ENCODE measurements around the gene PKD2L1.

DNA sequence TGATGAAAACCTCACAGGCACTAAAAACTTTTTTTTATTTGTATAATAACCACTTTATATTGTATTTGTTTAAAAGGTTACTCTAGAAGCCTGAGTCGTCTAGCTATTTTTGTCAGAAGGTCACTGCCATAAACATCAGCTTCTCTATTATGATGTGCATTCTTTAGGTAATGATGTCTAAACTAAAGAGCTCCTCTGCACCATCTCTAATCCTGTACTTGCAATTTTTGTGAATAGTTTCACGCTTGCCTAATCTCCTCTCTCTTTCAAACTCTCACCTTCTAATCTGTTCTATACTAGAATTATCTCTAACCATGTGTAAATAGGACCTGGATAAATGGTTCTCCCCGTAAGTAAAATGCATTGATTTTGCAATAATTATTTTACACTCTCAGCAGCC is 90.2 kb downstream of the PKD2L1 start:
- TF ChIP-seq EZH2 (IDR thresholded peaks at IDR 0.05; ENCODE audit: borderline replicate concordance, low read depth, low read length, severe bottlenecking): no peak
- TF ChIP-seq, protein P1, sequence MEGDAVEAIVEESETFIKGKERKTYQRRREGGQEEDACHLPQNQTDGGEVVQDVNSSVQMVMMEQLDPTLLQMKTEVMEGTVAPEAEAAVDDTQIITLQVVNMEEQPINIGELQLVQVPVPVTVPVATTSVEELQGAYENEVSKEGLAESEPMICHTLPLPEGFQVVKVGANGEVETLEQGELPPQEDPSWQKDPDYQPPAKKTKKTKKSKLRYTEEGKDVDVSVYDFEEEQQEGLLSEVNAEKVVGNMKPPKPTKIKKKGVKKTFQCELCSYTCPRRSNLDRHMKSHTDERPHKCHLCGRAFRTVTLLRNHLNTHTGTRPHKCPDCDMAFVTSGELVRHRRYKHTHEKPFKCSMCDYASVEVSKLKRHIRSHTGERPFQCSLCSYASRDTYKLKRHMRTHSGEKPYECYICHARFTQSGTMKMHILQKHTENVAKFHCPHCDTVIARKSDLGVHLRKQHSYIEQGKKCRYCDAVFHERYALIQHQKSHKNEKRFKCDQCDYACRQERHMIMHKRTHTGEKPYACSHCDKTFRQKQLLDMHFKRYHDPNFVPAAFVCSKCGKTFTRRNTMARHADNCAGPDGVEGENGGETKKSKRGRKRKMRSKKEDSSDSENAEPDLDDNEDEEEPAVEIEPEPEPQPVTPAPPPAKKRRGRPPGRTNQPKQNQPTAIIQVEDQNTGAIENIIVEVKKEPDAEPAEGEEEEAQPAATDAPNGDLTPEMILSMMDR (IDR thresholded peaks at IDR 0.05; ENCODE audit: borderline replicate concordance, extremely low read depth, low read length, poor library complexity, severe bottlenecking): no peak
